Neural progenitor cell (in vitro differentiated cells): ENCODE results near the gene EDAR.

Source experiments
- CTCF ChIP-seq: fragments of 200-600 bp; sonication (generic); IDR thresholded peaks from 2 replicates; pipeline ENCODE4 v1.5.1; 2017; ENCODE audit warnings: antibody characterized with exemption, mild to moderate bottlenecking
- EZH2 ChIP-seq: fragments of 200-600 bp; sonication (generic); IDR thresholded peaks from 2 replicates; pipeline ENCODE4 v1.6.1; 2017; ENCODE audit warnings: antibody characterized with exemption, mild to moderate bottlenecking, moderate library complexity
- EZH2phosphoT487 ChIP-seq: fragments of 200-600 bp; sonication (generic); IDR thresholded peaks from 2 replicates; pipeline ENCODE4 v1.6.1; 2017; ENCODE audit warnings: antibody characterized with exemption

GRCh38 chr2:108896741-108897140 lies 92.3 kb downstream of the EDAR start:
- TF ChIP-seq CTCF: no peak
- TF ChIP-seq EZH2: no peak
- TF ChIP-seq EZH2phosphoT487: no peak
